Breast epithelium (tissue), 3 donors: ENCODE measurements around the gene DOK5.

ENCODE experiments used
- CTCF ChIP-seq, 3 donors: fragments of 450-650 bp; IDR thresholded peaks; one replicate each; pipeline ENCODE4 v1.5.1; 2016 to 2017; ENCODE audit warnings: antibody characterized with exemption in 3 of 3, mild to moderate bottlenecking in 3 of 3, moderate library complexity in 3 of 3
- POLR2AphosphoS5 ChIP-seq, 3 donors: sonication (generic); formaldehyde crosslinking; IDR thresholded peaks; one replicate each; pipeline ENCODE4 v1.6.1; 2017; ENCODE audit warnings: antibody characterized with exemption in 3 of 3

- TF ChIP-seq POLR2AphosphoS5 (IDR thresholded peaks at IDR 0.05) (no peak), CTCF (IDR thresholded peaks at IDR 0.05) (no peak)
Measured at GRCh38 chr20:54665812-54666211, 190.4 kb downstream of the DOK5 start.
